Muscle of arm (tissue), 12 donors: ENCODE measurements around the gene ARPIN. TPM values are rescaled to one million over a fixed set of nuclear protein-coding genes. Genes with fewer than 3 reads are reported as not detected.
"Not testable (repeated sequence)": the region's sequence is repeated elsewhere in the genome, so short reads cannot be mapped to it uniquely, and the experiment has no call there.

Source experiments
- DNase-seq: peaks from one replicate; pipeline ENCODE4 v3.0.0-alpha.2; 2013
- polyA plus RNA-seq, 12 donors: library from polyadenylated mRNA; unstranded; fragments of 120-200 nt; gene quantifications; one replicate each; pipeline ENCODE4 v1.2.1, GENCODE V29; 2013; ENCODE audit not compliant: insufficient read length in 12 of 12

Gene ARPIN
- polyA plus RNA-seq, 12 donors: 13.7 to 27.1 (median 17.7) TPM; not detected in 1

DNA sequence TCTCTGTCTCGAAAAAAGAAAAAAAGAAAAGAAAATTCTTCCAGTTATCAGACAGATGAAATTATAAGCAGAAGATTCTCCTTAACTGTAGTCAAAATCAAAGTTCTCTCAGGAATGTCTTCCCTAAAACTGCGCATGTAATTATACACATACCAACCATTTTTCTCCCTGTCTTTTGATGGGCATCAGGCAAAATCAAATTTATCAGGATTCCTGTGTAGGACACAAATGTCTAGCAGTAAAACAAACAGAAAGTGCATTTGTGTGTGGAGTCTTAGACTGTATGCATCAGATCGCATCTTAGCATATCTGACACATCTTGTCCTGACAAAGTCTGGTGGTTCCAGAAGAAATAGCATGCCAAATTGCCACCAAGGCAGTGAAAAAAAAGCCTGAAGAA lies 3.9 kb upstream of the ARPIN start:
- no peak for DNase-seq

DNA sequence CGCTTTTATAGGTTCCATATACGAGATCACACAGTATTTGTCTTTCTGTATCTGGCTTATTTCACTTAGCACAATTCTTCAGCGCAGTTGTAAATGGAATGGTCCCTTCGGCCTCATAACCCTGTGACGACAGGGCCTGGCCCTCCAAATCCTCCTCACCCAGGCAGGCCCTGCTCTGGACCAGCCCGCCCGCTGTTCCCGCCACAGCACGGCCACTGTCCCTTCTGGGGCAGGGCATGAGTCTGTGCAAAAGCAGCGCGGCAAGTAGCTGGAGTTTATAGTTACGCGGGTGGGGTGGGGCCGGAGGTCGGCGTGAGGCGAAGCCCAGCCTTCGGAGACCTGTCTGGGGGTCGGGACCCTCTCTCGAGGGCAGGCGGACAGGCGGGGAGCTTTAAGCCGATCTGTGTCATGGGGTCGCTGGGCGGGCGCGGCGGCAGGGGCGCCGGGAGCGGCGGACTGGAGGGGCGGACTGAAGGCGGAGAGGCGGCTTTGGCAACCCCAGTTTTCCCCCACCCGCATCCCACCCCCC lies 543 bp downstream of the ARPIN start:
- peak; percentile 46 for DNase-seq

DNA sequence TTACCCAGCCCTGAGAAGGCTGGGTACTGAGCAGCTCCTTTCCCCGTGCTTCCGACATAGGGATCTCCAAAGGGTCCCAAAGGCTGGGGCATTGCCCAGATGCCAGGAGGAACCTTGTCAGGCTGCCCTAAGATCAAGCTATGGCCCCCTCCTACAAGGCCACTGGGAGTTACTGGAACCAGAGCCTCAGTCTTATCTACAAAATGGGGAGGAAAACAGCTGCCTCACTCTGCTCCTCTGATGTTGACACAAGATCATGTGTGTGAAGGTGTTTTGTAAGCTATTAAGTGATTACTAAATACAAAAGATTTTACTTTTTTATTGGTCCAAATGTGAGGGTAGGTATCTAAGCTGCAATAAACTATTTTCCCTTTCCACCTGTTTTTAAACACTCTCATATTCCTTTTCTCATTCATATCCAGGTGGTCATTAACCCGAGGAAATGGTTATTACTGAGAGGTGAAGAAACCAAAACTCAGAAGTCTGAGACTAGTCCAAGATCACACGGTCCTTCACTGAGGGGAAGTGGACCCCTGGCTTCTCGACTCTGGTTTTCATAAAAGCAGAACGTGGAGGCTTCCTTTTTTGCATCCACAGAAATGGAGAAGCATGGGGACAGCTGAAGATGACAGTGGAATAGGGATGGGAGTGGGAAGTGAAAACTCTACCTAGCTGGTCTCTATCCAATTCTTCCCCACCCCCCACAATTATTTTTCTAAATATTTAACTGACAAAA lies 1.7 kb downstream of the ARPIN start:
- DNase-seq: no peak

DNA sequence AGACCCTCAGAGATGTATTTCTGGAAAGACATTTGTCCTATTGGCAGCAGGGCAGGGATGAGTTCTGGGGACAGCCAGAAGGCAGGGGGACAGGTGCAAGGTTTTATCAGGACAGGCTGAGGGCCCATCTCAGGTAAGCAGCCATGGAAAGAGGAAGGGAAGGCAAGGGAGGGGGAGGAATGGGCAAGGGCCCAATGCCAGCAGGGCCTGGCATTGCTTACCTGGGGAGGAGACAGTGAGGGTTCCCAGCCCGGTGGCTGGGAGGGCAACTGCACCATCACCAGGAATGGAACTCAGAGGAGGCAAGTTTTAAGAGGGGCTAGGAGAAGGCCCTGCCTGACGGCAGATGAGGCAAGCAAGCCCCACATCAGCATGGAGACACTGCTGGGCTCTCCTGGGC lies 3.1 kb downstream of the ARPIN start:
- DNase-seq: no peak

DNA sequence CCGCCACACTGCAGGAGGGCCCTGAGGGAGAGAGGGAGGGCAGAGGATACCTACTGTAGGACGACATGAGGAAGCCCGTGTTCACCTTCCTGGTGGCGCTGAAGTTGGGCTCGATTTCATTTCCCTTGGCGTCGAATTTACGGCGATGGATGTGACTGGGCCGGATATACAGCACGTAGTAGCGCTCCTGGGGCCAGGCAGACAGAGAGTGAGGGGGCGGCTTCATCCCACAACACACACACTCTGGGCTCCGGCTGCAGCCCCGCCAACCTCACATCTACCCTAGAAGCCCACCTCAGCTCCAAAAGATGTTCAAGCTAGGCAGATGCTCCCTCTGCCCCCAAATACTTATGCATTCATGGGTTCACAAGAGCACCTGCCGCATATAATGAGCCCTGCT lies 4.5 kb downstream of the ARPIN start:
- DNase-seq: no peak

DNA sequence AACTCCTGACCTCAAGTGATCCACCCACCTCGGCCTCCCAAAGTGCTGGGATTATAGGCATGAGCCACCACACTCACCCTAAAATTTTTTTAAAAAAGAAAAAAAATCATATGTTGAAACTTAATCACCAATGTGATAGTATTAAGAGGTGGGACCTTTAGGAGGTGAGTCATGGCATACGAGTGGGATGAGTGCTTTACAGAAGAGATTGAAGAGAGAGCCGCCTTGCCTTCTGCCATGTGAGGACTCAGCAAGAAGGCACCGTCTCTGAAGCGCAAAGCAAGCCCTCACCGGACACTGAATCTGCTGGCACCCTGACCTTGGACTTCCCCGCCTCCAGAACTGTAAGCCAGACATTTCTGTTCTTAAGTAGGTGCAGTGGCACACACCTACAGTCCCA lies 5.5 kb downstream of the ARPIN start:
- DNase-seq: no peak

DNA sequence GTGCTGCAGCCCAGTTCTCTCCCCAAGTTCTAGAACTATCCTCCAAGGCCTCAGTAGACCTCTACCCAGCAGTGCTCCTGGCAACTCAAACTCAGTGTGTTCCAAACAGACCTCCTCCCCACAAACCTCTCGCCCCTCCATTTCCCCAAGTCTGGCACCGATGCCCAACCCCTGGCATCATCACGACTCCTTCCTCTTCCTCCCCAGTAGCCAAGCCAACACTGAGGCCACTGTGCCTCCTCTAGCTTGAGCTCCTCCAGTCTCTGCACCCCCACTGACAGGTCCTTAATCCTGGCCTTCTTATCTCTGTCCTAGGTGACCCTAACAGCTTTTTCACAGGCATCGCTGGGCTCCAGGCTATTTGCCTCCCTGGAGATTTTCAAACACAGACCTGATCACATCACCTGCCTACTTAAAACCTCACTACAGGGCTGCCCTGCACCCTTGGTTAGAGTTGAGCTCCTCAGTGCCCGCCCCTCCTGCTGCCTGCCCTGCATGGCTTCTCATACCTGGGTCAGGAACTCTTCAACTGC lies 6.8 kb downstream of the ARPIN start:
- DNase-seq: no peak

DNA sequence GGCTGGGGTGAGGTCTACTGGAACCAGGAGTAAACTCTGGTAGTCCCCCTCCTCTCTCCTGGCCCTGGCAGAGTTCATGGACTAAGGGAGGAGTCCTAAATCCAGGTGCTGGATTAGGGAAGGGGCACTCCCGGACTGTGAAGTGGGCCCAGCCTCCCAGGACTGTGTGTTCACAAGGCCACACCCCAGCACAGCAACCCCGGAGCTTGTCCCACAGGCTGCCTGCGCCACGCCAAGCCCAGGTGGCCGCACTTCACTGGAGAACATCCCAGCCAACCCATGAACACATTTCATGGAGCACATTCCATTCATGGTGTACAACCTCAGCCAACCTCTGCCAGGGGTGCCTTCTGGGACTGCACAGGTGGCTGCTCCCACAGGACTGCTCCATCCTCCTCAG lies 8.2 kb downstream of the ARPIN start:
- DNase-seq: no peak

DNA sequence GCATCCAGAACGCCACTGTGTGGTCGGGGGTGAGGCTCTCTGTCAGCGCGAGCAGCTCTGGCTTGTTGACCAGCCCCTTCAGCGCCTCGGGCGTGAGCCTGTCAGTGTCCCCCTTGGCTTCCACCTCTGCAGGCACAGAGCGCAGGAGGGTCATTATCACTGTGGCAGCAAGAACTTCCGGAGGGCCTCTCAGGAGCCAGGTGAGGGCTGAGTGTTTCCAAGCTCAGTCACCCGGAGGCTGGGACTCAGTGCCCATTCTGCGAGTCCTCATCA lies 9.0 kb downstream of the ARPIN start:
- no peak for DNase-seq

DNA sequence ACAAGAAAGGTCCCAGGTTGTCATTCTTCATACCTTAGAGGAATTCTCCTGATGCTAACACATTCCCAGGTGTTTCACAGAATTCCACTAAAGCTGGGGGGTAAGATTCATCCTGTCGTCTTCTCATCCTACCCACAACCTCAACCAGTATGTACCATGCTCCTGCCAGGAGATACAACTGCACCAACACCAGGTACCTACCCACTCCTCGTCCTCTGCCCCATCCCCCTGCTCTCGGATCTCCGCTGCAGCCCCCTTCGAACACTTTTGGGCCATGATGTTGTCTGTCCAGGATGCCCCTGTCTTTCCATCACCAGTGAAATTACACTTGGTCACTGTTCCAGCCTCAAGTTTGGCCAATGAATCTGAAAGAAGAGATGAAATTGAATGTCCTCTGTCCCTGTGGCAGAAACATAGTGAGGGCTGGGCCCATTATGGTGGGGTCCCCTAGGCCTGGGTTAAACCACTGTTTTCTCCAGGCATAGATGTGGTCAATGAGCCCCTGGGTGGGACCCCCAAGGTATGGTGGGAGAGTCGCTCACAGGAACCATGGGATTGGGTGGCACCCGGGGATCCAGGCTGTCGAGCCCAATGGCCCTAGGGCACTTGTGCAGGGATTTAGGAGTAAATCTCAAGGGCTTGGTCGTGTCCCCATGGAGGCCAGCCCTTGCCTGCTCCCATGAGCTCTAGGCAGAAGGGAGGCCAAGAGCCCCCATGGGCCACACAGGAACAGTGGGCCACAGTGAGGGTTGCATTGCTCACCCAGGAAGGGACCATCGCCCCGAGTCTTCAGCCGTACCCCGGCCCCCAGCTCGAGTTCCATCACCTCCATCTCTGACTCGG lies 9.5 kb downstream of the ARPIN start:
- no peak for DNase-seq

DNA sequence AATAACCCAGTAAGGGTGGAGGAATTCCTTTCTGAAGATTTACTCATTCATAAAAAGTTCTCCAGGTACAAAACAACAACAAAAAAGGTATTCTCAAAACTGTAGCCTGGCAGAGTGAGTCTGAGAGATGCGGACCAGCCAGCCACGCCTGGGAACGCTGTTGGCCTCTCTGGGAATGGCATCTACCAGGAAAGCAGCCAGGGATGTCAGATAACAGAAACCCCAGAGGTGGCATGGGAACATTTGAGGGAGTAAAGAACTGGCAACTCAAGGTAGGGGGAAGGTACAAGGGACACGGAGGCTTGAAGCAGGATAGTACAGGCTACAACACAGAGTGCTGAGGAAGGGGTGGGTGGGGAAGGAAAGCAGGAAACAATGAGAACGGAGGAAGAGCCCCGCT lies 11.9 kb downstream of the ARPIN start:
- DNase-seq: no peak

DNA sequence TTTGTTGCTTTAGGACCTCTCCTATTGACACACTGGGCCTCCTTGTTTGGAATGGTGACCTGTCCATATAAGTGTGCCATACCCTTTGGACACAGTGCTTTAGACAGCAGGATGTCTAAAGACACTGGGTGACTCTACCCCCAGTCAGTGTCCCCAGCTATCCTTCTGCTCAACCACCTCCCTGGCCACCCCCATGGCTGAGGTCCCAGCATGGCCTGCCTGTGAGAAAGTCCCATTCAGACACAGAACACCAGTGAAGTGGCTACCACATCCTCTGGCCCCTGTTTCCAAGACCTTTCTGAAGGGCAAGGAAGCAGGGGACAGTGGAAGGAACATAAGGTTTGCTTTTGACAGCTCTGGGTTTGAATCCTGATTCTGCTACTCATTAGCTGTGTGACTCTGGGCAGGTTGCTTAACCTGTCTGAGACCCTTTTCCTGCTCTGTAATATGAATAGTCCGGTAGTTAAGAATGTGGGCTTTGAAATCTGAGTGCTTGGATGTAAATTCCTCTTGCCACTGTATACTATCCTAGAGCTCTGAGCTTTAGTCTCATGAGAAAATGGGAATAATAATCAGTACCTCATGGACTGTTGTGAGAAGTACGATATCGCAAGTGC lies 12.7 kb downstream of the ARPIN start:
- DNase-seq: no peak

DNA sequence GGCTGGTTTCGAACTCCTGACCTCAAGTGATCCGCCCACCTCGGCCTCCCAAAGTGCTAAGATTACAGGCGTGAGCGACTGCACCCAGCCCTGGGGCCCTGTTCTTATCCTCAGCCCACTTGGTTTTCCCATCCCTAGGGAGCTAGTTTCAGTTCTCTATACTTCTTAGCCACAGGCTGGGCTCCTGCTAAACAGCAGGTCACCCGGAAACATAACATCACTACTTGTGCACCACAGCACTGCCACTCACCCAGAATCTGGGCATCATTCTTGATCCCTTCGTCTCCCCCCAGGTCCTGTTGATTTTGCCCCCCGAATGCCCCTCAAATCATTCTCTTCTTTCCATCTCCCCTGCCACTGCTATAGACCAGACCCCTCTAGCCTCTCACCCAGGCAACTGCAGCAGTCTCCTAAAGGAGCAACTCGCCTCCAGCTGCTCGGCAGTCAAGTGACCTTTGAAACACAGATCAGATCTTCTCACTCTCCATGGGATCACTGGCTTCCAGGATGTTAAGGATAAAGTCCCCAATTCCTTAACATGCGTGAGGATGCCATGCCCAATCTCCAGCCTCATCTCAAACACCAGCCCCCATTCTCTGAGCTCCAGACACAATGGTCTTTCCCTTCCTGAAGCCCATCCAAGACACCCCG lies 13.3 kb downstream of the ARPIN start:
- no peak for DNase-seq

DNA sequence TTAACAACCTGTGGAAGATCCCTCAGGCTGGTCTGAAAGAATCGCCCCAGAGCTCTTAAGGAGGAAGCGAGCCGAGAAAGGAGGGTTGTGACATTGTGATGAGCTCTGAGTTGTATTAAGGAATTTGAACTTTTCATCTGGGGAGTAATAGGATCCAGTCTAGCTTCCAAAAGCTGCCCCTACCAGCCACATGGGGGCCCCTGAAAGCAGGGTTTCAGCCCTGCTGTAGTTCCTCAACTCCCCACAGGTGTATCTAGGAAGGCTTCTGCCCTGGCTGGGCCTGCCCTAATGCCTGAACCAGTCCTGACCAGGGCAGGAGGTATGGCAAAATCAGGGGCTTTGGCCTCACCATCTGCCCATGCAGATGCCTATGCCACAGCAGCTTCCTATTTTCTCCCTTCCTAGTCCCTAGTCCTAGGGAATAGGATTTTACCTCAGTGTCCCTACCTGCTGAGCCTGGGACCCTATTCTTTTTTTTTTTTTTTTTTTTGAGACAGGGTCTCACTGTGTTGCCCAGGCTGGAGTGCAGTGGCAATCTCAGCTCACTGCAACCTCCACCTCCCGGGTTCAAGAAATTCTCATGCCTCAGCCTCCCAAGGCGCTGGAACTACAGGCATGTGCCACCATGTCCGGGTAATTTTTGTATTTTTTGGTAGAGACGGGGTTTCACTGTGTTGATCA lies 14.0 kb downstream of the ARPIN start:
- no peak for DNase-seq

DNA sequence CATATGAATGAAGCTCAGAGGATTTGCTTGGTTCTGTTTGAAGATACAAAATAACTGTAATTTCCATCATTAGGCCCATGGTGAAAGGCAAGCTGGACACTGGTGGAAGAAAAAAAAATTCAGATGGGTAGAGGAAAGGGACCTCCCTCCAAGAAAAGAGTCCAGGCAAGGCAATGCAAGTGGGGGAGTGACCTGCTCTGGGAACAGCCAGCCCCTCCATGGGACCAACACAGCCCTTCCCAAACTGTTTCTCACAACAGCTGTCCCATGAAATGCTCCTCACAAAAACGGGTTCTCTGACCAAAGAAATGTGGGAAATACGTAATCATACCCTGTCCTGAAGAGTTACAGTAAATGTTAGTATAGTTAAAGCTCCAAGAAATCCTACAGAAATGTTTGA lies 14.6 kb downstream of the ARPIN start:
- DNase-seq: no peak

DNA sequence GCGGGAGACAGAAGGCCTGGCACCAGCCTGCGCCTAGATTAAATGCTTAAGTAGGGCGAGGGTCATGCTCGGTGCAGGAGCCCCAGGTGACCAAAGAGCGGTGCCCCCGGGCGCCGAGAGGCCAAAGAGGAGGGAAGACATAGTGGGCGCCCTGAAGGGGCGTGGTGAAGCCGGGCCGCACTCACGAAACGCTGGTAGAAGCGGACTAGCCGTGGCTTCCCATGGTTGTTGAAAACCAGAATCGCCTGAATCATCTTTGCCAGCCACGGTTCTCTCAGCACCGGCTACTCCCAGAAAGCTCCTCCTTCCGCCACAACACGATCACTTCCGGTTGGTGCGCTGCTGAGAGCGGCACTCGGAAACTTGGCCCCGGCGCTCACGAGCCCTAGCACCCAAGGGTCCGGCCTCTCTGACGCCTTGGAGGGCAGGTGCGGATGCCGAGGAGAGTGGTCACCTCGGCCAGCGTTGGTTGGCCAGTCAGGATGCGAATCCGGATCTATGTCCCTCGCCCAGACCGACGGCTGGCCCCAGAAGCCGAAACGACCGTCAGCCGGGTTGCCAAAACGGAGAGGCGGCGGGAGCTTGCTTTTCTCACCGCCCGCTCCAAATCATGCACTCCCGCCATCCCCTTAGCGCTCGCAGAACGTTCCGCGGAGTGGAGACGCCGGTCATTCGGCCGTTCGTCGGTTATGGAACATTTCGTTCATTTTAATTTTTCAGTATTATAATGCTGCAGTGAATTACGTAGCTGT lies 18.9 kb downstream of the ARPIN start, which contains the start of gene AP3S2:
TSS of gene AP3S2 (minus strand) at position 299 of the 752 bp plus-strand sequence. CDS start at position 254, 45 bp downstream.
- peak; percentile 97 for DNase-seq

DNA sequence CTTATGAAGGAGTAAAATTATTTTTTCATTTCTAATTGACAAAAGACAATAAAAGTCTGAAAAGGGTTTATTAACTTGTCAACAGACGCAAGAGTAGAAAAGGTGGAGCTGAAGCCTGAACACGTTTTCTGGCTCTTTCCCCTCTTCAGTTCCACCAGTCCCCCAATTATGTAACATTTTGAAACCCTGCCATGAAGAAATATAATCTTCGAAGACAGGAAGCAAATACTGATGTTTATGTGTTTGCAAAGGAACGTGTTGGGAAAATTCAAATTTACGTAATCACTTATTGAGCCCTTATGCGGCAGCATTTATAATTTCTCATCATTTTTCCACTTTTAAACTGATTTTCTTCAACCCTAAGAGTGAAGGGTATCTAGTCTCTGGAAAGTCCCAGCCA lies 19.7 kb downstream of the ARPIN start:
- peak; percentile 32 for DNase-seq

DNA sequence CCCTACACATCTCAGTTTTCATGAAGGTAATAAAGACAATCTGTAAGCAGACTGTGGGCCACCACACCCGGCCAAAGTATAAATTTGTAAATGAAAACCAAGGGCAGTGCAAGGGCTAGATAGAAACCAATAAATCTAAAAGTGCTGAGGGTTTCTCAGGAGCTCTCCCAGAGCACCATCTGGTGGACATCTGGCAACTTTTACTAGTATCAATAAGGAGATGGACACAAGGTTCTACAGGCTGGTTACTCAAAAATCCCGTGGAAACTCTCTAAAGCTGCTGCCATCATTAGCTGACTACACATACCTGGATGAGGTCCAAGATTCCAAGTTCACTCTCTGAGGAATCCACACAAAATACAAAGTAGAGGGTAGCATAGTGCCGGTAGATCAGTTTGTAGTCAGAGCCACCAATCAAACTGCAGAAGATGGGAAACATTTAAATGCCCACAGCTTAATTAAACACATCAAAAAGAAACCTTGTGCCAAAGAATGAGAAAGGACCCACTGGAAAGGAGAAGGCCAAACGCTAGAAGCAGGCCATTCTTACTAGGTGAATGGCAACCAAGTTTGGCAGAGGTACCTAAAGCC lies 24.4 kb downstream of the ARPIN start:
- peak; percentile 19 for DNase-seq

DNA sequence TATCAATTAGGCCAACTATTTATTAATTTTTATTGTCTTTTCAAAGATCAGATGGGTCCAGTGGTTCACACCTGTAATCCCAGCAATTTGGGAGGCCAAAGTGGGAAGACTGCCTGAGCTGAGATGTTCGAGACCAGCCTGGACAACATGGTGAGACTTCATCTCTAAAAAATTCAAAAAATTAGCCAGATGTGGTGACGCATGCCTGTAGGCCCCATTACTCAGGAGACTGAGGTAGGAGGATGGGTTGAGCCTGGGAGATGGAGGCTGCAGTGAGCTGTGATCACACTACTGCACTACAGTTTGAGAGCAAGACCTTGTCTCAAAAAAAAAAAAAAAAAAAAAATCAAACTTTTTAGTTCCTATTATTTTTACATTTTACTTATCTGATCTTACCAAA lies 27.1 kb downstream of the ARPIN start:
- DNase-seq: no peak

DNA sequence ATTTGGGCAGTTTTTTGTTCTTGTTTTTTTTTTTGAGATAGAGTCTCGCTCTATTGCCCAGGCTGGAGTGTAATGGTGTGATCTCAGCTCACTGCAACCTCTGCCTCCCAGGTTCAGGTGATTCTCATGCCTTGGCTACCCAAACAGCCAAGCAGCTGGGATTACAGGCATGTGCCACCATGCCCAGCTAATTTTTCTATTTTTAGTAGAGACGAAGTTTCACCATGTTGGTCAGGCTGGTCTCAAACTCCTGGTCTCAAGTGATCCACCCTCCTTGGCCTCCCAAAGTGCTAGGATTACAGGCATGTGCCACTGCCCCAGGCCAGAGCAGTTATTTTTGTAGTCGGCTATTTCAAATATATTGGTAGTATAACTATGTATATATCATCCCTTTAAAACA lies 27.6 kb downstream of the ARPIN start:
- DNase-seq: not testable (repeated sequence)
